Activated CD8-positive, alpha-beta memory T cell treated with anti-CD3 and anti-CD28 coated beads for 24 hours (primary cell): ENCODE data around the gene SSRP1.
"Not testable (repeated sequence)": the region's sequence is repeated elsewhere in the genome, so short reads cannot be mapped to it uniquely, and the experiment has no call there.

Source experiments
- DNase-seq: peaks from one replicate; pipeline ENCODE4 v3.0.0-alpha.2; 2020

Gene SSRP1

GRCh38 chr11:57313071-57313787 is 22.5 kb downstream of the SSRP1 start:
- no peak for DNase-seq

DNA sequence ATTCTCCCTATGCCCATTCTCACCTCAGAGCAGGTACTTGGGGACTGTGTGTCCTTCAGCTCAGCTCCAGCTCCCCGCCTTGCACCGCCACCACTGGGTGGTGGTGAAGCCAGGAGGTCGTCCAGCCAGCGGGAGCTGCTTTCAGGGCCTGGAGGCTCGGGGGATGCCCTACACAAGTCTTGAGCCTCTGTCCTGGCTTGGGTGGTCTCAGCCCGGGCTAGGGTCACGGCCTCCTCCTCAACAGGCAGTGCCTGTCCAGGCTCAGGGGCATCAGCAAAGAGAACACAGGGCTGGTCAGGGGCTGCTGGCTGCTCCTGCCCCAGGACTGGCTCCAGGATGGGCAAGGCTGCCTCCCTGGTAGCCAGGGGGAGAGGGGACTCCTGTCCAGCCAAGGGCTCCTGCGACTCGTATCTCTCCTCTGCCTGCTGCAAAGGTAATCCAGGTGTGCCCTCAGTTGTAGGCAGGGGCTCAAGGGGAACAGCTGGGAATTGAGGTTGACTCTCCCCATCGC is 23.1 kb downstream of the SSRP1 start:
- no peak for DNase-seq

- peak; percentile 81 for DNase-seq
Measured at GRCh38 chr11:57311109-57311936, 24.4 kb downstream of the SSRP1 start.

DNA sequence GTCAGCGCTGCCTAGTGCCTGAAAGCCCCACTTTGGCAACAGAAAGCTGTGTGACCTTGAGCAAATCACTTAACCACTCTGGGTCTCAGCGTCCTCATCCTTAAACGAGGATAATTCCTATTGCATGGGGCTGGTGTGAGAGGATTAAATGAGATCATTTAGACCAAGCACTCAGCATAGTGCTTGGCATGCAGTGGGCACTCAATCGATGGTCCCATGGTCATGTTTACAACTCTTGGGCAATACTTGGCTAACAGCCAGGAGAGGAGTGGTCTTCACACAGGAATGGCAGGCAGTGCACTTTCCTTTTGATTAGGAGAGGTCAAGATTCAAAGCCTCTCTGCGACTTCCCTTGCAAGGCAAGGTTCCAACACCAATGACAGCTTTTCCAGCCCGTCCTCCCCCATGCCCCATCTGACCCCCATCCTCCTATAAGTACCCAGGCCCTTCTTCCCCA is 25.0 kb downstream of the SSRP1 start:
- no peak for DNase-seq

- DNase-seq: no peak
Measured at GRCh38 chr11:57310091-57310490, 25.6 kb downstream of the SSRP1 start.

- no peak for DNase-seq
Measured at GRCh38 chr11:57309106-57310059, 26.3 kb downstream of the SSRP1 start.

GRCh38 chr11:57308426-57309060 is 27.1 kb downstream of the SSRP1 start:
- DNase-seq: no peak

DNA sequence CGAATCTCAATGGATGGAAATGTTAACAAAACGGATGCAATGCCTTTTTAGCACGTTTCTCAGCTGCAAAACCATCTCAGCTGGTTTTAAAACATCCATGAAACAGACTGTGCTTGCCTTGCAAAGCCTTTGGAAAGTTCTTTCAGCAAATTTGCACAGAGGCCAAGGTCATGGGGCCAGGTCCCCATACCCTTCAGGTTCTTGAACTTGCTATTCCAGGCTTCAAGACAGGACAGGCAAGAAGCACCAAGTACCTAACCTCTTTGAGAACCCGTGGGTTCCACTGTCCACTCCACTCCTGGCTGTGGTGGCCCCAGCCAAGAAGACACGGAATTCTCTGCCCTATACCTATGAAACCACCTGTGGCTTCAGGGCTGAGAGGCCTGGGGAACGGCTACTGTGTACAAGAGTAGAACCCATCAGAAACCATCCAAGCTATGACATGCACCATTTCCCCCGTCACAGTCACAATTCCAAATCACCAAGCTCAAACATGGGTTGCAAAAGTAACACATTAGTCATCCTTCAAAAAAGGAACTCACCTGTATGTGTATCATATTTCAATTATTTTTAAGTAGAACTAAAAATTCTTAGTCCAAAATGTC is 27.9 kb downstream of the SSRP1 start:
- no peak for DNase-seq

DNA sequence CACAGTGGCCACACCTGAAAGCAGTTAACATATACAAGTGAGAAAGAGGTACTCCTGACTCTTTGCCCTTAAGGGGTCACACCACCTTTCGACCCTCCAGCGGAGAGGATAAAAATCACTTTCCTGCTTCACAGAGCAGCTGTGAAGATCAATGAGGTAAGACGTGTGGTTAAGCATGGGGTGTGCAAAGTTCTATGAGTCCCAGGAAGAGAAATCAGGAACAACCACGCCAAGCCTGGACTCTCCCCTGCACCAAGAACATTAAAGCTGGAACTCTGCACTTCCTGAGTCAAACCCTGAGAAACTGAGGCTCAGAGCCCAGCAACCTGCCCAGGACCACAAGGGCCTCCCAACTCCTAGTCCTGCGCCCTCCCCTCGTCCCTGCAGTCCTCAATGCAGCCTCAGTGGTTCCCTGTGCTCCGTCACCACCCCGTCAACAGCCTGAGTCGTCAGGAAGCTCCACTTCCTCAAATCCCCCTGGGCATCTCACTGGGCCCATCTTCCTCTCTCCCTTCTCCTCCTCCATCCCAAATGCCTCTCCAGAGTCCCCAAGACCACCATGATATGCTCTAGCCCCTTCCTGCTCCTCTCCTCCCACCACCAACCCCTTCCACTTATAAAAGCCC is 28.6 kb downstream of the SSRP1 start:
- DNase-seq: no peak

DNA sequence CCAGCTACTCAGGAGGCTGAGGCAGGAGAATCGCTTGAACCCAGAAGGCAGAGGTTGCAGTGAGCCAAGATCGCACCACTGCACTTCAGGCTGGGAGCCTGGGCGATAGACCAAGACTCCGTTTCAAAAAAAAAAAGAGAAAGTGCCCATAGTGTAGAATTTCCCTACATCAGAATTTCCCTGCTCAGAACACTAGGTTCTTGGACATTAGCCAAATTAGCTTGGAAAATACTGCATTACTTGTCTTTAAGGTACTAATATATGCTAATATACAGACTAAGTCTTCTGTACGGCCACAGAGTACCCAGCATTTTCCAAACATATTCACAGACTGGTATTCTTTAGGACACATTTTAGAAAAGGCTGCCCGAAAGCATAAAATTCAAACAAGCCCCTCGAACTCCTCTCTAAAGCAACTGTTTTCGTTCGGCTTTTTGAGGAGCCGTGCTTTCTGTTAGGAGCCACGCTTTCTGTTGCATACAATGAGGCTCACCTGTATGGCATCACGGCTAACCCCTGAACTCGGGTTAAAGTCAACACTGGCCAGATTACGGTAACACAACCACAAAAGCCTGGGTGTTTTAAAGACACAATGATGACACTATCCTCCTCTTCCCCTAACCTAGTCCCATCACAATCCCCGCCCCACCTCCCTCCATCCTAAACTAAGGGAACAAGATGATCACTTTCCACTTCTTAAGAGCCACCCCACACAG is 29.4 kb downstream of the SSRP1 start:
- DNase-seq: no peak

DNA sequence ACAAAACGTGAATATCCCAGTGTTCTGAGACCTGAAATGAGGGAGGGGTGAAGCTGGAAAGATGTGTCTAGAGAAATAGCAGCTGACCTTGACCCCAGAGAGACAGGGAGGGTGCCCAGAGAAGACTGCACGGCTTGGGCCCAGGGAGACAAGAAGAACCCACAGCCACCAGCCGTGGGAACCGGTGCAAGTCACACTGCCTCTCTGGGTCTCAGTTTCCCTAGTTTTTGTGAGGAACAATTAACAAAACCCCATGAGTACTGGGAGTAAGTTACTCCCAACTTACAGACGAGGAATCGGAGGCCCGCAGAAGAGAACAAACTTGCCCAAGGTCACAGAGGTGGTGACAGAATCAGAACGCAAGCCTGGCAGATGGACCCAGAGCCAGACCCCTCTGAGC is 30.2 kb downstream of the SSRP1 start:
- DNase-seq: no peak

DNA sequence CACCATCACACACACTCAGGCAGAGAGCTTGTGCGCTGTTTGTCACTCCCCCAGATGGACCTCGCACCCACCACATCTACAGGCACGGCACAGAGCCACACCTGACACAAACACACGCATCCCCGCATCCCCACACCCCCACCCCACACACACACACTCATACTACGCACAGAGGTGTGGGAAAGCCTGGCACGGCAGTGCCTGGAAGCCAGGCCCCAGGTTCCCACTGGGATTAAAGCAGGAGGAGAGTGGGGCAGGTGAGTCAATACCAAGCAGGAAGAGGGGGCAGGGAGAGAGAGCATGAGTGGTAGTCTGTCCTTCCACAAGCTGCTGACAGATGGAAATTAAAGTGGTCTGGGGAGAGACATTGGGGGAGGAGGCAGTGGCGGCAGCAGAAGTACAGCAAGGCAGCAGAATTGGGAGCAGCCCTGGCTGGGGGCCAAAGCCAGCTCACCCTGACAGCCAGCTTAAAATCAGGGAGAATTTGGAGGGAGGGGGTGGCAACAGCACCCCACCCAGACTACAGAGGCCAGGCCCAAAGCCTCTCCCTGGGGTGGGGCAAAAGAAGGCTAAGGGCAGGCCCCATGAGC is 31.6 kb downstream of the SSRP1 start:
- DNase-seq: no peak

DNA sequence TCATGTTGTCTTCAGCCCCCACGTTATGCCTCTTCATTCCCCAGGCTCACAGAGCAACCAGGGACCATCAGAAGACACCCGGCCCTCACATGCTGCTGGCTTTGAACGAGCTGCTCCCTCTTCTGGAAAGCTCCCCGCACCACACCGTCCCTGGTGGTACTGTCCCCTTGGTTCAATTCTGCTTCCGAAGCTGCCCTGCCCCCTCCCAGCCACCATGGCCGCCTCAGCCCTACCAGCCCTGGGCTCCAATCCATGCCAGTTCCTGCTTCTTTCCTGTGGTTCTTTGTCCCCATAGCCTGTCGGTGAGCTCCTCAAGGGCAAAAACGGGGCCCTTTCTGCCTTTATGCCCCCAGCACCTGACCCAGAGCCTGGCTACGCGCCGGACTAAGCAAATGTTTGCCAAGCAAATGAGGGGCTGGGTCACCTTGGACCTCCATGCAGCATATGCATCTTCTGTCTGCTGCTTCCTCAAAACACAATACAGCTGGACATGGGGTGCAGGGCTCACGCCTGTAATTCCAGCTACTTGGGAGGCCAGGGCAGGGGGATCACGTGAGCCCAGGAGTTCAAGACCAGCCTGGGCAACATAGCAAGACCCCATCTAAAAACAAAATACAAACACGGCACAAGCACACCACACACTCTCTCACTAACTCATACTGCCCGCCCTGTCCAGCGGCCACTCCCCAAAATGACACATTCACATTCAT is 32.3 kb downstream of the SSRP1 start:
- no peak for DNase-seq

- no peak for DNase-seq
Measured at GRCh38 chr11:57302489-57302888, 33.2 kb downstream of the SSRP1 start.

- no peak for DNase-seq
Measured at GRCh38 chr11:57301711-57302423, 33.8 kb downstream of the SSRP1 start.

DNA sequence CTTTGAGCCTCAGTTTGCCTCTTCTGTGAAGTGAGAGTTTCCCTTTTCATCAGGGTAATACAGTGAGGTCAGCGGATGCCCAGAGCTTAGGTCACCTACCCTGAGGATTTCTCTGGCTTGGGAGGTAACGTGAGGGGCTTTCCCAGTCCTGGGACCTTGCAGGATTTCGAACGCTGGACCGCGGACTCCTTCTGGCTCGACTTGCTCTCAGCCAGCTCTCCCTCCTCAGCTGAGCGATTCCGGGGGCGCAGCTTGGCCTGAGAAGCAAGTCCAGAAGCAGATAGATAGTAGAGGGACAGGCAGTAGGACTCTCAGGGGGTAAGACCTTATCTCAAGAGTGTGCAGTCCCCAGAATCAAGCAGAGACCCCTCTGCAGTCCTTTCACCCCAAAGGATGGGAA is 34.9 kb downstream of the SSRP1 start:
- DNase-seq: no peak

DNA sequence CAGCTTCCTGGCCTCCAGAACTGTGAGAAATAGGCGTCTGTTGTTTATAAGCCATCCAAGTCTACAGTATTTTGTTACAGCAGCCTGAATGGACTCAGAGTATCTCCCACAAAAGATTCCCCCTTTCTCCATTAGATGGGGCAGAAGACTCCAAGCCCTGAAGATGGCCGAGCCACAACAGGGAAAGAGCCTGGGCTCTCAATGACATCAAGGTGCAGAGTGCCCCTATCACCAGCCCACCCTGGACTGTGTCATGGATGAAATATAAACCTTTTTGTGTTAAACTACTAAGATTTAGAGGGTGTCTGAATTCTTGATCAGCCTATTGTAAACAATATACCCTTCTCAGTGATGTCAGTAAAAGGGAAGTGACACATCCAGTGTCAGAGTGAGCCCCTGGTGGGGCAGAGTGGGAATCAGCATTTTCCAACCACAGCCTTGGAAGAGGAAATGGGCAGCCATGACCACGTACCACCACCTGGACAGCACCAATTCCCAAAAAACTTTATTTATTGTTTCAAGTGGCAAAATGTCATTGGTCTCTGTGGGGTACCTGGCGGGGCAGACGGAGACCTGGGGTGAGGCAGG is 36.4 kb downstream of the SSRP1 start:
- no peak for DNase-seq

DNA sequence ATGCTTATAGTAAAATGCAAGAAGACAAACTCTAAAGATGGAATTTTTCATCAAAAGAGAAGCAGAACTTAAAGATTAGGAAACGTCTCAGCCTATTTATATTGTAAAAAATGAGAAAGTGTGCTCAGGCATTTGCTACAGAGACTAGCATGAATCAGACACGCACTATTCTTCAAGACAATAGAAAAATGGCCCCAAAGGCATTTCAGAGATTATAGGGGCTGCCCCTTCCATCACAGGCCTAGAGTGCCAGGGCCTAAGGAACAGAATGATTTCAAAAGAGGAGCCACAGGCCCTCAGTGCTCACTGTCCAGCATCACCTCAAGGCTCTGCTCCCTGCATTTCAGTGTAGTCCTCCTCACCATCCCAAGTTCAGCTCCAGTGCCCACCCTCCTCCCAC is 38.5 kb downstream of the SSRP1 start:
- DNase-seq: no peak

GRCh38 chr11:57296205-57296604 is 39.5 kb downstream of the SSRP1 start:
- DNase-seq: not testable (repeated sequence)
